ENCODE measurements around the gene PRAME.
"Not testable (repeated sequence)": the region's sequence is repeated elsewhere in the genome, so short reads cannot be mapped to it uniquely, and the experiment has no call there.

Gene PRAME

GRCh38 chr22:22536515-22536914, 22.6 kb downstream of the PRAME start:
- TF ChIP-seq CTCF (IDR thresholded peaks at IDR 0.05) = no peak
- no peak for DNase-seq (ENCODE audit: low spot score)

DNA sequence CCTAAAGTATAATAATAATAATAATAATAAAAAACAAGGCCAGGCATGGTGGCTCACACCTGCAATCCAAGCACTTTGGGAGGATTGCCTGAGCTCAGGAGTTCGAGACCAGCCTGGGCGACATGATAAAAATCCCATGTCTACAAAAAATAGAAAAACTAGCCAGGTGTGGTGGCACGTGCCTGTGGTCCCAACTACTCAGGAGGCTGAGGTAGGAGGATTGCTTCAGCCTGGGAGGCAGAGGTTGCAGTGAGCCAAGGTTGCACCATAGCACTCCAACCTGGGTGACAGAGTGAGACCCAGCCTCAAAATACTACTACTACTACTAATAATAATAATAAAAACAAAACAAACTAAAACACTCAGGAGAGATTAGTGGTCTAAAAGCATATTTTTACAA, 23.4 kb downstream of the PRAME start:
- no peak for DNase-seq (ENCODE audit: low spot score)
- no peak overlapping the region for H3K27ac ChIP-seq
- no peak overlapping the region for H3K4me3 ChIP-seq
- no peak for TF ChIP-seq CTCF (IDR thresholded peaks at IDR 0.05)

More at GRCh38 chr22:22536515-22536914, 22.6 kb downstream of the PRAME start:
- Histone ChIP-seq H3K4me3 (no peak overlapping the region), H3K27ac (no peak overlapping the region)

- no peak for DNase-seq (ENCODE audit: low spot score)
- H3K27ac ChIP-seq = no peak overlapping the region
- H3K4me3 ChIP-seq = no peak overlapping the region
- no peak for TF ChIP-seq CTCF (IDR thresholded peaks at IDR 0.05)
These were observed 24.3 kb downstream of the PRAME start for GRCh38 chr22:22534604-22535415.

DNA sequence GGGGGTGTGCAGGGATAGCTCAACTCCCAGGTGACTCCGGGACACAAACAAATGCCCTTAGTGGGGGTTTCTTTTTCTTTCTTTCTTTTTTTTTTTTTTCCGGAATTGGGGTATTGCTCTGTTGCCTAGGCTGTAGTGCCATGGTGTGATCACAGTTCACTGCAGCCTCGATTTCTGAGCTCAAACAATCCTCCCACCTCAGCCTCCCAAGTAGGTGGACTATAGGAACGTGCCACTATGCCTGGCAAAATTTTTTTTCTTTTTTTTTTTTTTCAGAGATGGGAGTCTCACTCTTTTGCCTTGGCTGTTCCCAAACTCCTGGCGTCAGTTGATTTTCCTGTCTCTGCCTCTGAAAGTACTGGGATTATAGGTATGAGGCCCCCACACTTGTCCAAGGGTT, 25.2 kb downstream of the PRAME start:
- no peak for DNase-seq (ENCODE audit: low spot score)
- no peak for TF ChIP-seq CTCF (IDR thresholded peaks at IDR 0.05)
- Histone ChIP-seq H3K27ac (no peak overlapping the region), H3K4me3 (no peak overlapping the region)

DNA sequence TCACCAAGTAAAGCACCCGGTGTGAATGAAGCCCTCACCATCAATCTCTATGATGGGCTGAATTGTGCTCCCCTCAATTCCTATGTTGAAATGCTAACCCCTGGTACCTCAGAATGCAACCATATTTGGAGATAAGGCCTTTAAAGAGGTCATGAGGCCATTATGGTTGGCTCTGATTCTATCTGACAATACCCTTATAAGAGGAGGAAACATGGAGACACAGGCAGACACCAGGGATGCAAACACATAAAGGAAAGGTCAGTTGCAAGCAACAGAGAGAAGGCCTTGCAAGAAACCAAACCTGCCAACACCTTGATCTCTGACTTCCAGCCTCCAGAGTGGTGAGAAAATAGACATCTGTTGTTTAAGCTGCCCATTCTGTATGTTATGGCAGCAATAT, 25.6 kb downstream of the PRAME start:
- H3K27ac ChIP-seq = no peak overlapping the region
- DNase-seq (ENCODE audit: low spot score) = no peak
- H3K4me3 ChIP-seq = no peak overlapping the region
- TF ChIP-seq CTCF (IDR thresholded peaks at IDR 0.05) = no peak

DNA sequence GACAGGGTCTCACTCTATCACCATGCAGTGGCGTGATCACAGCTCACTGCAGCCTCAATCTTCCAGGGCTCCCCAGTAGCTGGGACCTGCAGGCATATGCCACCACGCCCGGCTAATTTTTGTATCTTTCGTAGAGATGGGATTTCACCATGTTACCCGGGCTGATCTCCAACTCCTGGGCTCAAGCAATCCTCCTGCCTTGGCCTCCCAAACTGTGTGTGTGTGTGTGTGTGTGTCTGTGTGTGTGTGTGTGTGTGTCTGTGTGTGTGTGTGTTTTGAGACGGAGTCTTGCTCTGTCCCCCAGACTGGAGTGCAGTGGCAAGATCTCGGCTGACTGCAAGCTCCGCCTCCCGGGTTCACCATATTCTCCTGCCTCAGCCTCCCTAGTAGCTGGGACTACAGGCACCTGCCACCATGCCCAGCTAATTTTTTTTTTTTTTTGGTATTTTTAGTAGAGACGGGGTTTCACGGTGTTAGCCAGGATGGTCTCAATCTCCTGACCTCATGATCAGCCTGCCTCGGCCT, 26.5 kb downstream of the PRAME start:
- H3K4me3 ChIP-seq; H3K27ac ChIP-seq; DNase-seq (ENCODE audit: low spot score): not testable (repeated sequence)

DNA sequence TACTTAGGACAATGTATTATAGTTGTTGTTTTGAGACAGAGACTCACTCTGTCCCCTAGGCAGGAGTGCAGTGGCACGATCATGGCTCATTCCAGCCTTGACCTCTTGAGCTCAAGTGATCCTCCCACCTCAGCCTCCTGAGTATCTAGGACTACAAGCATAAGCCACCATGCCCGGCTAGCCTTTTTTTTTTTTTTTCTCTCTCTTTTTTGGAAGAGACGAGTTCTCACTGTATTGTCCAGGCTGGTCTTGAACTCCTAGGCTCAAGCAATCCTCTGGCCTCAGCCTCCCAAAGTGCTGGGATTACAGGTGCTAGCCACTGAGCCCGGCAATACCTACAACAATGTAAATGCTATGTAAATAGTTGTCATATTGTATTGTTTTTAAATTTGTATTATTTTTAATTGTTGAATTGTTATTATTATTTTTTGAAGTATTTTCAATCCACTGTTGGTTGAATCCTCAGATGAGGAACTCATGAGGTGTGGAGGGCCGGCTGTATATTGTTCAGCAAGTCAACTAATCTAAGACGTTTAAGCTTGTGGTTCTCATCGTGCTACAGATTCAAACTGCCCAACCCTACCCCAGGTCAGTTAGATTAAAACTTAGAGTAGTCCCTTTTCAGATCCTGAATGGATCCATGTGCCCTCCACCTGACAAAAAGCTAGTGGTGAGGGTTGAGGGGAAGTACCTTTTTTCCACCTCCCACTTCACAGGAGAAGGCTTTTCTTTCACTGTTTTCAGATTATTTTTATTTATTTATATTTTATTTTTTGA, 27.1 kb downstream of the PRAME start:
- Histone ChIP-seq H3K4me3 (no peak overlapping the region), H3K27ac (no peak overlapping the region)
- DNase-seq (ENCODE audit: low spot score) = no peak
- no peak for TF ChIP-seq CTCF (IDR thresholded peaks at IDR 0.05)

Data from coronary artery (tissue), 2 donors.